Endothelial cell (in vitro differentiated cells): ENCODE measurements around the gene KCNA10. TPM values are rescaled to one million over a fixed set of nuclear protein-coding genes. Genes with fewer than 3 reads are reported as not detected.

Experiments used
- DNase-seq: peaks from one replicate; pipeline ENCODE4 v3.0.0; 2021; ENCODE audit warnings: low spot score
- H3K27ac Mint-ChIP-seq: one replicate; pipeline ENCODE4 v1.8.0; 2021; ENCODE audit warnings: mixed read lengths, inconsistent platforms; ENCODE audit not compliant: unreplicated experiment
- H3K27me3 Mint-ChIP-seq: one replicate; pipeline ENCODE4 v1.8.0; 2021; ENCODE audit warnings: mild to moderate bottlenecking, moderate library complexity, mixed read lengths, inconsistent platforms; ENCODE audit not compliant: unreplicated experiment
- H3K36me3 Mint-ChIP-seq: one replicate; pipeline ENCODE4 v1.8.0; 2021; ENCODE audit warnings: mild to moderate bottlenecking, low read depth, mixed read lengths, inconsistent platforms; ENCODE audit not compliant: unreplicated experiment
- H3K4me1 Mint-ChIP-seq: one replicate; pipeline ENCODE4 v1.8.0; 2021; ENCODE audit warnings: mild to moderate bottlenecking, mixed read lengths, inconsistent platforms; ENCODE audit not compliant: unreplicated experiment
- H3K4me3 Mint-ChIP-seq: one replicate; pipeline ENCODE4 v1.8.0; 2021; ENCODE audit warnings: mild to moderate bottlenecking, mixed read lengths, inconsistent platforms; ENCODE audit not compliant: unreplicated experiment
- H3K9me3 Mint-ChIP-seq: one replicate; pipeline ENCODE4 v1.8.0; 2021; ENCODE audit warnings: mixed read lengths, inconsistent platforms; ENCODE audit not compliant: unreplicated experiment
- CTCF ChIP-seq: fragments of 200-600 bp; sonication (generic); IDR thresholded peaks from one replicate; pipeline ENCODE4 v1.5.0; 2021; ENCODE audit warnings: antibody characterized with exemption; ENCODE audit not compliant: unreplicated experiment
- total RNA-seq: library from RNA; stranded (reverse); fragmentation: NEBNext Ultra II Directional; extraction: Animal tissue kit (Norgen Biotek cat#: 25700); gene quantifications from one replicate; pipeline ENCODE4 v1.2.1, GENCODE V29; 2021; ENCODE audit not compliant: unreplicated experiment

Gene KCNA10
- total RNA-seq, 1 donor from 2014 or later: not detected

GRCh38 chr1:110559157-110559556 lies 40.2 kb upstream of the KCNA10 start:
- Mint-ChIP-seq H3K27ac (no peak overlapping the region), H3K4me1 (no peaks in the 10 kb centered on the region), H3K4me3 (no peak overlapping the region), H3K9me3 (no peaks in the 10 kb centered on the region), H3K27me3 (peaks cover 16% of the 10 kb centered on the region), H3K36me3 (peaks cover 4% of the 10 kb centered on the region)
- DNase-seq: no peak
- no peak for TF ChIP-seq CTCF

DNA sequence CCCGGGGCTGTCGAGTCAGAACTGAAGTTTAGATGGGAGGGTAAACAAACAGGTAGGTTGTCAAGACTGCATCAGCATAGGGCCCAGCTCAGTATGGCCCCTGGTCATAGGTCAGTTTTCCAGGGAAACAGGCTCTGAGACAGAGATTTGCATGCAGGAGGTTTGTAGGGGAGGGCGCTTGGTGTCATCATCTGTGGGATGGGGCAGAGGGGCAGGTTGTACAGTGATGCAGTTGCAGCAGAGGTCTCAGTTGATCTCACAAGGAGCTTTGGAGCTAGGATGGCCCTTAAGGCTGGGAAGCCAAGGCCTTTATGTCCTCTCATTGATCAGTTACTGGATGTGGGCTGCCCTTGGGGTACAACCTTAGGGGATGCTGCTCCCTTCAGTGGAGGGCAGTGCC lies 38.5 kb upstream of the KCNA10 start:
- Mint-ChIP-seq H3K4me3 (no peak overlapping the region), H3K9me3 (no peaks in the 10 kb centered on the region), H3K36me3 (peaks cover 4% of the 10 kb centered on the region), H3K27me3 (peaks cover 11% of the 10 kb centered on the region), H3K4me1 (no peaks in the 10 kb centered on the region), H3K27ac (no peak overlapping the region)
- no peak for DNase-seq
- no peak for TF ChIP-seq CTCF

DNA sequence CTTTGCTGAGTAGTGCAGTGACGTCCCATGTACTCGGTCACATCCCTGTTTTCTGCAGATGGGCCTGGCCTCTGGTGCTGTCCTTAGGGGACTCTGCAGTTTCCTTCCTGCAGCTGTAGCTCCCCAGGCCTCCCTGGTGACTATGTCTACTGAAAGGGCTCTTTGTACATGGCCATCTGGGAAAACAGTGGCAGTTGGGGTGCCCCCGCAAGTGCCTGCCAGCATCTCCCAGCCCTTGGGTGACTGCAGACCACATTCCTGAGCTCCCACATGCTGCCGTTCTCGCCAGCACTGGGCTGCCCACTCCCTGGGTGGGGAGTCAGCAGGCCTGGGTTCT lies 37.5 kb upstream of the KCNA10 start:
- Mint-ChIP-seq H3K36me3 (peaks cover 4% of the 10 kb centered on the region), H3K27me3 (peaks cover 11% of the 10 kb centered on the region), H3K27ac (no peak overlapping the region), H3K4me3 (no peak overlapping the region), H3K9me3 (no peaks in the 10 kb centered on the region), H3K4me1 (no peaks in the 10 kb centered on the region)
- TF ChIP-seq CTCF: no peak
- DNase-seq: no peak

DNA sequence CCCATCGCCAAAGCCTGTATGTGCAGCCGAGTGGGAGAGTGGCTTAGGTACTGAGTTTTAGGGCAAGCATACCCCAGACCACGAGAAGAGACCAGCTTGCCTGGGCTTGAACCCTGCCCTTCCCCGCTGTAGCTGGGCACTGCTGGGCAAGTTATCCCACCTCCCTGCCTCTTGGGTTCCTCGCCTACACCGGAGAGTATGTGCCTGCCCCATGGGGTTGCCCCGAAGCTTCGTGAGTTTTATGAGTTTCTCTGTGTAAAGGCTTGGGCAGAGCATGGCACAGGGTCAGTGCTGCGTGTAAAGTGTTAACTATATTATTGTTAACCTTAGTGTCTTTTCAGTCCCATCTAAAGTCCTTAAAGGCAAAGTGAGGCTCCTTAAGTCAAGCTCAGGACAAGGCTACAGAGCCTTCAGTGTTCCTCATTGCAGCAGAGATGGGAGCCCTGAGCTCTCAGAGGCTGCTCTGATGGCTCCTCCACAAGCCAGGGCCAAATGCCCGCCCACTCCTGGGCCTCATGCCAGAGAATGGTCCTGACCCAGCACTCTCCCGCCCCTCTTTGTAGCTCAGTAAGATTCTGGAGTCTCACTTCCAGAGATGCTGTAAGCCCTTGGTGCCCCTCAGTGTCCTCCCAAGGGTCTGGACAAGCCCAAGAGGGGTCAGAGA lies 37.0 kb upstream of the KCNA10 start:
- no peak overlapping the region for H3K4me3 Mint-ChIP-seq
- H3K27ac Mint-ChIP-seq: no peak overlapping the region
- no peak for DNase-seq

More for the DNA sequence above, 37.0 kb upstream of the KCNA10 start:
- peaks cover 4% of the 10 kb centered on the region for H3K36me3 Mint-ChIP-seq
- no peaks in the 10 kb centered on the region for H3K9me3 Mint-ChIP-seq
- peaks cover 11% of the 10 kb centered on the region for H3K27me3 Mint-ChIP-seq
- H3K4me1 Mint-ChIP-seq: no peaks in the 10 kb centered on the region
- TF ChIP-seq CTCF: no peak
